ENCODE measurements around the gene SCGB1C2.

SCGB1C2 gene

GRCh38 chr17:149231-149630 is 11.9 kb downstream of the SCGB1C2 start:
- H3K36me3 ChIP-seq (ENCODE audit: control insufficient read depth in 1 of 2, insufficient read depth in 2 of 2, low read length in 2 of 2), result no peaks in the 10 kb centered on the region

GRCh38 chr17:149897-150584 is 12.7 kb downstream of the SCGB1C2 start:
- Histone ChIP-seq H3K27ac (ENCODE audit: low read depth, low read length) (no peak overlapping the region), H3K9me3 (ENCODE audit: control insufficient read depth in 1 of 2, low read length in 2 of 2) (no peaks in the 10 kb centered on the region), H3K4me1 (ENCODE audit: control insufficient read depth in 1 of 2, insufficient read depth in 2 of 2, low read length in 2 of 2) (no peaks in the 10 kb centered on the region), H3K4me3 (ENCODE audit: low read depth in 1 of 2, low read length in 2 of 2) (no peak overlapping the region), H3K9ac (ENCODE audit: low read depth in 1 of 2, low read length in 2 of 2) (no peak overlapping the region), H3K36me3 (ENCODE audit: control insufficient read depth in 1 of 2, insufficient read depth in 2 of 2, low read length in 2 of 2) (no peaks in the 10 kb centered on the region), H3K27me3 (ENCODE audit: control insufficient read depth in 1 of 2, insufficient read depth in 2 of 2, low read length in 2 of 2) (no peaks in the 10 kb centered on the region)

More at GRCh38 chr17:149231-149630, 11.9 kb downstream of the SCGB1C2 start:
- no peak overlapping the region for H3K4me3 ChIP-seq (ENCODE audit: low read depth in 1 of 2, low read length in 2 of 2)
- no peaks in the 10 kb centered on the region for H3K9me3 ChIP-seq (ENCODE audit: control insufficient read depth in 1 of 2, low read length in 2 of 2)
- no peak overlapping the region for H3K9ac ChIP-seq (ENCODE audit: low read depth in 1 of 2, low read length in 2 of 2)
- no peak overlapping the region for H3K27ac ChIP-seq (ENCODE audit: low read depth, low read length)
- H3K27me3 ChIP-seq (ENCODE audit: control insufficient read depth in 1 of 2, insufficient read depth in 2 of 2, low read length in 2 of 2), result no peaks in the 10 kb centered on the region
- H3K4me1 ChIP-seq (ENCODE audit: control insufficient read depth in 1 of 2, insufficient read depth in 2 of 2, low read length in 2 of 2), result no peaks in the 10 kb centered on the region

- H3K4me3 ChIP-seq (ENCODE audit: low read depth in 1 of 2, low read length in 2 of 2), result no peak overlapping the region
- no peaks in the 10 kb centered on the region for H3K27me3 ChIP-seq (ENCODE audit: control insufficient read depth in 1 of 2, insufficient read depth in 2 of 2, low read length in 2 of 2)
- no peaks in the 10 kb centered on the region for H3K4me1 ChIP-seq (ENCODE audit: control insufficient read depth in 1 of 2, insufficient read depth in 2 of 2, low read length in 2 of 2)
- H3K9ac ChIP-seq (ENCODE audit: low read depth in 1 of 2, low read length in 2 of 2), result no peak overlapping the region
- H3K36me3 ChIP-seq (ENCODE audit: control insufficient read depth in 1 of 2, insufficient read depth in 2 of 2, low read length in 2 of 2), result no peaks in the 10 kb centered on the region
- no peak overlapping the region for H3K27ac ChIP-seq (ENCODE audit: low read depth, low read length)
- H3K9me3 ChIP-seq (ENCODE audit: control insufficient read depth in 1 of 2, low read length in 2 of 2), result no peaks in the 10 kb centered on the region
Observed at GRCh38 chr17:151004-151403, 13.6 kb downstream of the SCGB1C2 start.

GRCh38 chr17:151886-152859 is 14.8 kb downstream of the SCGB1C2 start:
- Histone ChIP-seq H3K9ac (ENCODE audit: low read depth in 1 of 2, low read length in 2 of 2) (no peak overlapping the region), H3K4me1 (ENCODE audit: control insufficient read depth in 1 of 2, insufficient read depth in 2 of 2, low read length in 2 of 2) (no peaks in the 10 kb centered on the region), H3K27ac (ENCODE audit: low read depth, low read length) (no peak overlapping the region), H3K4me3 (ENCODE audit: low read depth in 1 of 2, low read length in 2 of 2) (no peak overlapping the region), H3K36me3 (ENCODE audit: control insufficient read depth in 1 of 2, insufficient read depth in 2 of 2, low read length in 2 of 2) (no peaks in the 10 kb centered on the region), H3K9me3 (ENCODE audit: control insufficient read depth in 1 of 2, low read length in 2 of 2) (no peaks in the 10 kb centered on the region), H3K27me3 (ENCODE audit: control insufficient read depth in 1 of 2, insufficient read depth in 2 of 2, low read length in 2 of 2) (no peaks in the 10 kb centered on the region)

- H3K36me3 ChIP-seq (ENCODE audit: control insufficient read depth in 1 of 2, insufficient read depth in 2 of 2, low read length in 2 of 2), result no peaks in the 10 kb centered on the region
- no peak overlapping the region for H3K9ac ChIP-seq (ENCODE audit: low read depth in 1 of 2, low read length in 2 of 2)
- H3K4me1 ChIP-seq (ENCODE audit: control insufficient read depth in 1 of 2, insufficient read depth in 2 of 2, low read length in 2 of 2), result no peaks in the 10 kb centered on the region
- H3K9me3 ChIP-seq (ENCODE audit: control insufficient read depth in 1 of 2, low read length in 2 of 2), result no peaks in the 10 kb centered on the region
- no peak overlapping the region for H3K4me3 ChIP-seq (ENCODE audit: low read depth in 1 of 2, low read length in 2 of 2)
- no peaks in the 10 kb centered on the region for H3K27me3 ChIP-seq (ENCODE audit: control insufficient read depth in 1 of 2, insufficient read depth in 2 of 2, low read length in 2 of 2)
- H3K27ac ChIP-seq (ENCODE audit: low read depth, low read length), result no peak overlapping the region
Observed at GRCh38 chr17:152860-153420, 15.6 kb downstream of the SCGB1C2 start.

- Histone ChIP-seq H3K4me3 (ENCODE audit: low read depth in 1 of 2, low read length in 2 of 2) (no peak overlapping the region), H3K36me3 (ENCODE audit: control insufficient read depth in 1 of 2, insufficient read depth in 2 of 2, low read length in 2 of 2) (no peaks in the 10 kb centered on the region), H3K27me3 (ENCODE audit: control insufficient read depth in 1 of 2, insufficient read depth in 2 of 2, low read length in 2 of 2) (no peaks in the 10 kb centered on the region), H3K27ac (ENCODE audit: low read depth, low read length) (no peak overlapping the region), H3K4me1 (ENCODE audit: control insufficient read depth in 1 of 2, insufficient read depth in 2 of 2, low read length in 2 of 2) (no peaks in the 10 kb centered on the region), H3K9me3 (ENCODE audit: control insufficient read depth in 1 of 2, low read length in 2 of 2) (no peaks in the 10 kb centered on the region), H3K9ac (ENCODE audit: low read depth in 1 of 2, low read length in 2 of 2) (no peak overlapping the region)
Observed at GRCh38 chr17:153851-154250, 16.5 kb downstream of the SCGB1C2 start.

GRCh38 chr17:155576-155975 is 18.2 kb downstream of the SCGB1C2 start:
- no peaks in the 10 kb centered on the region for H3K9me3 ChIP-seq (ENCODE audit: control insufficient read depth in 1 of 2, low read length in 2 of 2)
- no peaks in the 10 kb centered on the region for H3K4me1 ChIP-seq (ENCODE audit: control insufficient read depth in 1 of 2, insufficient read depth in 2 of 2, low read length in 2 of 2)
- no peaks in the 10 kb centered on the region for H3K27me3 ChIP-seq (ENCODE audit: control insufficient read depth in 1 of 2, insufficient read depth in 2 of 2, low read length in 2 of 2)
- no peak overlapping the region for H3K27ac ChIP-seq (ENCODE audit: low read depth, low read length)
- H3K9ac ChIP-seq (ENCODE audit: low read depth in 1 of 2, low read length in 2 of 2), result no peak overlapping the region
- no peaks in the 10 kb centered on the region for H3K36me3 ChIP-seq (ENCODE audit: control insufficient read depth in 1 of 2, insufficient read depth in 2 of 2, low read length in 2 of 2)
- H3K4me3 ChIP-seq (ENCODE audit: low read depth in 1 of 2, low read length in 2 of 2), result no peak overlapping the region

- Histone ChIP-seq H3K27ac (ENCODE audit: low read depth, low read length) (no peak overlapping the region), H3K4me3 (ENCODE audit: low read depth in 1 of 2, low read length in 2 of 2) (no peak overlapping the region), H3K4me1 (ENCODE audit: control insufficient read depth in 1 of 2, insufficient read depth in 2 of 2, low read length in 2 of 2) (no peaks in the 10 kb centered on the region), H3K9me3 (ENCODE audit: control insufficient read depth in 1 of 2, low read length in 2 of 2) (no peaks in the 10 kb centered on the region), H3K27me3 (ENCODE audit: control insufficient read depth in 1 of 2, insufficient read depth in 2 of 2, low read length in 2 of 2) (no peaks in the 10 kb centered on the region), H3K36me3 (ENCODE audit: control insufficient read depth in 1 of 2, insufficient read depth in 2 of 2, low read length in 2 of 2) (no peaks in the 10 kb centered on the region), H3K9ac (ENCODE audit: low read depth in 1 of 2, low read length in 2 of 2) (no peak overlapping the region)
Observed at GRCh38 chr17:156094-156621, 18.8 kb downstream of the SCGB1C2 start.

GRCh38 chr17:156946-157345 is 19.6 kb downstream of the SCGB1C2 start:
- Histone ChIP-seq H3K9ac (ENCODE audit: low read depth in 1 of 2, low read length in 2 of 2) (no peak overlapping the region), H3K4me3 (ENCODE audit: low read depth in 1 of 2, low read length in 2 of 2) (no peak overlapping the region), H3K9me3 (ENCODE audit: control insufficient read depth in 1 of 2, low read length in 2 of 2) (no peaks in the 10 kb centered on the region), H3K36me3 (ENCODE audit: control insufficient read depth in 1 of 2, insufficient read depth in 2 of 2, low read length in 2 of 2) (no peaks in the 10 kb centered on the region), H3K27me3 (ENCODE audit: control insufficient read depth in 1 of 2, insufficient read depth in 2 of 2, low read length in 2 of 2) (no peaks in the 10 kb centered on the region), H3K4me1 (ENCODE audit: control insufficient read depth in 1 of 2, insufficient read depth in 2 of 2, low read length in 2 of 2) (no peaks in the 10 kb centered on the region), H3K27ac (ENCODE audit: low read depth, low read length) (no peak overlapping the region)

- H3K9ac ChIP-seq (ENCODE audit: low read depth in 1 of 2, low read length in 2 of 2), result no peak overlapping the region
- no peaks in the 10 kb centered on the region for H3K27me3 ChIP-seq (ENCODE audit: control insufficient read depth in 1 of 2, insufficient read depth in 2 of 2, low read length in 2 of 2)
- H3K36me3 ChIP-seq (ENCODE audit: control insufficient read depth in 1 of 2, insufficient read depth in 2 of 2, low read length in 2 of 2), result no peaks in the 10 kb centered on the region
- no peaks in the 10 kb centered on the region for H3K9me3 ChIP-seq (ENCODE audit: control insufficient read depth in 1 of 2, low read length in 2 of 2)
- no peak overlapping the region for H3K4me3 ChIP-seq (ENCODE audit: low read depth in 1 of 2, low read length in 2 of 2)
- no peaks in the 10 kb centered on the region for H3K4me1 ChIP-seq (ENCODE audit: control insufficient read depth in 1 of 2, insufficient read depth in 2 of 2, low read length in 2 of 2)
- H3K27ac ChIP-seq (ENCODE audit: low read depth, low read length), result no peak overlapping the region
Observed at GRCh38 chr17:157901-158300, 20.5 kb downstream of the SCGB1C2 start.

All from duodenal mucosa (tissue), 2 donors.